GM18873 (cell line): Measurements from ENCODE around the gene ARHGAP23.

Experiments used
- ATAC-seq: cut with Tn5 transposase; IDR thresholded peaks from one replicate; pipeline ENCODE4 v1.9.1; 2021; ENCODE audit warnings: mild to moderate bottlenecking, moderate library complexity, moderate number of reproducible peaks; ENCODE audit not compliant: unreplicated experiment, low FRiP score

ARHGAP23 gene

GRCh38 chr17:38560503-38561318 lies 132.4 kb downstream of the ARHGAP23 start:
- no peak for ATAC-seq

- no peak for ATAC-seq
These were observed 133.4 kb downstream of the ARHGAP23 start for GRCh38 chr17:38561416-38562214.
